Right cardiac atrium (tissue), 5 donors: ENCODE data around the gene TNRC18. TPM values are rescaled to one million over a fixed set of nuclear protein-coding genes. Genes with fewer than 3 reads are reported as not detected.

Experiments used
- ATAC-seq, 2 donors: fragments of 200-7000 bp; cut with Tn5 transposase; one replicate each; pipeline versions ENCODE4 v1.8.0 to v1.9.1; 2020; ENCODE audit warnings: moderate library complexity in 2 of 2, mild to moderate bottlenecking in 1 of 2
- DNase-seq, 3 donors: peaks; one replicate each; pipeline ENCODE4 v3.0.0-alpha.2; 2020
- H3K27ac ChIP-seq: one replicate; pipeline ENCODE4 v1.5.1; 2013; ENCODE audit warnings: mild to moderate bottlenecking, low read length, control low read depth, moderate library complexity
- H3K27me3 ChIP-seq: one replicate; pipeline ENCODE4 v1.6.1; 2013; ENCODE audit not compliant: control insufficient read depth, insufficient read depth
- H3K4me1 ChIP-seq: one replicate; pipeline ENCODE4 v1.6.1; 2013; ENCODE audit warnings: low read length; ENCODE audit not compliant: control insufficient read depth, insufficient read depth
- H3K4me3 ChIP-seq: one replicate; pipeline ENCODE4 v1.5.1; 2013; ENCODE audit warnings: low read length, control low read depth
- H3K9me3 ChIP-seq: one replicate; pipeline ENCODE4 v1.6.1; 2013; ENCODE audit warnings: low read length; ENCODE audit not compliant: control insufficient read depth
- WGBS: extraction: QIAGEN DNeasy Blood & Tissue Kit; methylation state at CpG from one replicate; pipeline ENCODE4 v1.1.7; 2013; 5-methylcytosine and 5-hydroxymethylcytosine counted together
- intact Hi-C, 4 donors: fragments of 100-400 bp; cut with DNase I; formaldehyde crosslinking; loops; one replicate each; pipeline versions ENCODE4 v1.11.0 to v1.14.0; 2022 to 2023
- polyA plus RNA-seq: library from polyadenylated mRNA; stranded (reverse); fragments of 200-250 nt; gene quantifications from one replicate; pipeline ENCODE4 v1.2.3, GENCODE V29; 2013
- total RNA-seq, 4 donors: library from RNA; stranded (reverse); fragmentation: NEBNext Ultra II Directional; extraction: Animal tissue kit (Norgen Biotek cat#: 25700); gene quantifications; one replicate each; pipeline ENCODE4 v1.2.1, GENCODE V29; 2021
- donor health status: healthy with polysubstance abuse.
- donor health status: DM: no; HTN: yes; CAD: no.
- donor health status: DM: no; HTN: no; CAD: no.
- donor health status: DM: no; HTN: yes; CAD: no; lungs with severe emphysema.
- donor health status: DM: yes; HTN: yes; CAD: no.

TNRC18 gene
- total and polyA plus RNA-seq, 5 donors: 33.1 to 46.6 (median 38.9) TPM

DNA sequence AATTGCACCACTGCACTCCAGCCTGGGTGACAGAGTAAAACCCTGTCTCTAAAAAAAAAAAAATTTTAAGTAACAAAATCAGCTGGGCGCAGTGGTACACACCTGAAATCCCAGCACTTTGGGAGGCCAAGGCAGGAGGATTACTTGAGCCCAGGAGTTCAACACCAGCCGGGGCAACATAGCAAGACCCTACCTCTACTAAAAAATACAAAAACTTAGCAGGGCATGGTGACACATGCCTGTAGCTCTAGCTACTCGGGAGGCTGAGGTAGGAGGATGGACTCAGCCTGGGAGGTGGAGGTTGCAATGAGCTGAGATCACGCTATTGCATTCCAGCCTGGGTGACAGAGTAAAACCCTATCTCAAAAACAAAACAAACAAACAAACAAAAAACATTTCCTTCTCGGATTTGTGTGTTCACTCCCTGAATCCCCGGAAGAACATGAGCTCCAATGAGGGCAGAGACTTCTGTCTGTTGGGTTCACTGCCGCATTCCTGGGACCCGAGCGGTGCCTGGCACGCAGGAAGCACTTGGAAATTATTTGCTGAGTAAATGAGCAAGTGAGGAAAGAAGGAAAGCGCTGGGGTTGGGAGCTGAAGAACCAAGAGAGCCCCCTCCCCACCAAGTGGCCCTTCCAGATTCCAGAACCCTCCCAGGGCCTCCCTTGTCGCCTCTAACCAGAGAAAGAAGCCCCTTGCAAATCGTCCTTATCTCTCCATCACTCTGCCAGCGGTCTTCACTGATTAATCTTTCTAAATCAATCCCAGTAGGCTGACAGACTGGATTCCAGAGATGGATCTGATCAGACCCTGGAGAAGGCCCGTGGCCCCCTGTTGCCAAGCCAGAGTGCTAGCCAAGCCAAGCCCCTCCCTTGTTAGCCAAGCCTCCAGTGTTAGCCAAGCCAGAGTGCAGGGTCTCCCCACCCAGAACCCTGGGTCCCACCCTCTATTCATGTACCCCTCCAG, 6.2 kb downstream of the TNRC18 start:
- Histone ChIP-seq H3K27ac (no peak overlapping the region), H3K4me3 (no peak overlapping the region), H3K9me3 (no peaks in the 10 kb centered on the region), H3K4me1 (peaks cover 5% of the 10 kb centered on the region), H3K27me3 (no peaks in the 10 kb centered on the region)
- 61% methylated on average over 15 of the region's 15 CpGs for WGBS
- no peak for DNase-seq
- ATAC-seq: no peak
- intact Hi-C loops: no loop called here

DNA sequence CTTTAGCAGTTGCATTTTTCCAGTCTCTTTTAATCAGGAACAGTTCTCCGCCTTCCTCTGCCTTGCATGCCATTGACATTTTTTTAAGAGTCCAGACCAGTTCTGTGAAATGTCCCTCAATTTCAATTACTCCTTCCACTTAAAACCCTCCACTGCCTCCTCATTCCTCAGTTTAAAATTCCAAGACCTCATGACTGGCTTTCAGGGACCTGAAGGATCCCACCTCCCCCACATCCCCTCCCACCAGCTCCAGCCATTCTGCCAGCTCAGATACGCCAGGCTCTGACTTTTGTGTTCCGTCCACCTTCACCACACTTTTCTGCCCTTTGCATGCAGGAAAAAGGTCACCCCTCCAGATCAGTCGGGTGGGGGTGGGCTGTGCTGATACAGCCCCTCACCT, 8.7 kb downstream of the TNRC18 start:
- Histone ChIP-seq H3K4me3 (no peak overlapping the region), H3K27ac (no peak overlapping the region), H3K9me3 (no peaks in the 10 kb centered on the region), H3K4me1 (peaks cover 5% of the 10 kb centered on the region), H3K27me3 (no peaks in the 10 kb centered on the region)
- intact Hi-C loops: no loop called here
- 78% methylated on average over 4 of the region's 4 CpGs for WGBS
- no peak for DNase-seq
- ATAC-seq: no peak

DNA sequence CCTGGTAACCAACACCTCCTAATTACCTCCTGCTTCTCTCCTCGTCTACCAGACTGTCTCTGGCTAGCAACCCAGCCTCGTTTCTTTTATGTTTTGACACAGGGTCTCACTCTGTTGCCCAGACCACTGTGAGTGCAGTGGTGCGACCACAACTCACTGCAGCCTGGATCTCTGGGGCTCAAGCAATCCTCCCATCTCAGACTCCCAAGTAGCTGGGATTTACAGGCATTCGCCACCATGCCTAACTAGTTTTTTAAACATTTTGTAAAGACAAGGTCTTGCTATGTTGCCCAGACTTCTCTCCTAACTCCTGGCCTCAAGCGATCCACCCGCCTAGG, 10.2 kb downstream of the TNRC18 start:
- Histone ChIP-seq H3K4me1 (no peaks in the 10 kb centered on the region), H3K4me3 (no peak overlapping the region)
- 71% methylated on average over 6 of the region's 6 CpGs for whole genome bisulfite sequencing

DNA sequence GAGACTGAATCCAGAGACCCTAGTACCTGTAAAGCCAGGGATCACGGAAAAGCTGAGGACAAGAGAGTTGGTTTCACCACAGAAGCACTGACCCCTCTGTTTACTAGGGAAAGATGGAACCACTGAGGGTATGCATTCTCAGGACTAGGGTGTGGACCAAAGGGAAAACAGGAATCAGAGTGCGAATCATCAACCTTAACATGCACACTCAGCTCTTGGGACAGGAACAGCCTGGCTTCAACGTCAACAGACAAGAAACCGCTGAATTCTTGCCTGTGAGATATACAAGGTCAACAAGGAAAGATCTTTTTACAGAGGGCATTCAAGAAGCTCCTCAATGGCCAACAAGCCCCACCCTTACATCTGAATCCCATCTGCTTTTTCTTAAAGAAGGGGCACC, 14.9 kb downstream of the TNRC18 start:
- WGBS: 77% methylated on average over 4 of the region's 4 CpGs
- DNase-seq: peak in 1 of 3 donors; percentile 20
- intact Hi-C loops: no loop called here
- H3K4me1 ChIP-seq: peaks cover 2% of the 10 kb centered on the region
- H3K27ac ChIP-seq: no peak overlapping the region
- no peaks in the 10 kb centered on the region for H3K27me3 ChIP-seq
- H3K9me3 ChIP-seq: no peaks in the 10 kb centered on the region
- no peak overlapping the region for H3K4me3 ChIP-seq
- peak in 1 of 2 donors; percentile 43 for ATAC-seq

More for the DNA sequence above, 10.2 kb downstream of the TNRC18 start:
- no peaks in the 10 kb centered on the region for H3K9me3 ChIP-seq
- H3K27ac ChIP-seq: no peak overlapping the region
- intact Hi-C loops: no loop called here
- ATAC-seq (no peak), DNase-seq (no peak)
- H3K27me3 ChIP-seq: no peaks in the 10 kb centered on the region

DNA sequence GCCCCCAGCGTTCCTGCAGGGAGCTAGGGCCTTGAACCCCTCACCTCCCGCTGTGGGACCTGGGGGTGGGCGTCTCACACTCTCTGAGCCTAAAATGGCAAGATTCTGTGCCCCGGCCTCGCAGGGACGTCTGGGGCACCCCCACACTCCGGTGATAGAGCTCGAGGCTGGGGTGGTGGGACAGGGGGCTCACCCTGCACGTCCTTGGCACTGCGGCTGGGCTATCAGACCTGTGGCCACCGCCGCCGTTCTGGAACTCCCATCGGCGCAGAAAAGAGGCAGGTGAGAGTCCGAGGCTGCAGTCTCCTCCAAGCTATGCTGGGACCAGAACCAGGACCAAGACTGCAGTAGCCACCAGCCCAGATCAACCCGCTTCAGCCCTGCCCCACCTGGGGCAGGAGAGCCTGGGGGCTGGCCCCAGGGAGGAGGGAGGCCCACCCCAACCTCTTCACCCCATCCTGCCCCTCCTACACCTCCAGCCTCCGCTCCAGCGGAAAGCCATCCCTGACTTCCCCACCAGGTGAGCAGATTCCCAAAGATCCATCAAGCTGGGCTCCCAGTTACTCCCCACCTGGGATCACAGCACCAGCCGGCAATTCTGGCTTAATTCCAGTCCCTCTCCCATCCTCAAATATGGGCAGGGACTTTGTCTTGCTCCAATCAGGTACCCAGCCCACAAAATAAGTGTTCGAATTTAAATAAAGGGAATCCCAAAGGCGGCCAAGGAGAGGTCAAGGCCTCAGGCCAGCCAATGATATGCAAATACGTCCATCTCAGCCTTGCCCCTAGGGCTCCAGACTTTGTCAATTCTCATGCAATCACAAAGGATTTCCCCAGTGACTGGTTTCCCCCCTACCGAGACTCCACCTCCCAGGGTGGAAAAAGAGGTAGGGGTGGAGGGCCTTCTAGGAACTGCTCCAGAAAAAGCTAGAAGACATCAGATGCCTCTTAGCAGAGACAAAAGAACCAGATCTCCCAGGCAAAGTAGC, 16.4 kb downstream of the TNRC18 start:
- 71% methylated on average over 24 of the region's 24 CpGs for WGBS
- intact Hi-C loops: no loop called here
- Histone ChIP-seq H3K4me3 (no peak overlapping the region), H3K27ac (no peak overlapping the region), H3K9me3 (no peaks in the 10 kb centered on the region), H3K27me3 (no peaks in the 10 kb centered on the region), H3K4me1 (peaks cover 2% of the 10 kb centered on the region)
- ATAC-seq: peak; percentile 50 to 54
- peak in 1 of 3 donors; percentile 47 for DNase-seq

DNA sequence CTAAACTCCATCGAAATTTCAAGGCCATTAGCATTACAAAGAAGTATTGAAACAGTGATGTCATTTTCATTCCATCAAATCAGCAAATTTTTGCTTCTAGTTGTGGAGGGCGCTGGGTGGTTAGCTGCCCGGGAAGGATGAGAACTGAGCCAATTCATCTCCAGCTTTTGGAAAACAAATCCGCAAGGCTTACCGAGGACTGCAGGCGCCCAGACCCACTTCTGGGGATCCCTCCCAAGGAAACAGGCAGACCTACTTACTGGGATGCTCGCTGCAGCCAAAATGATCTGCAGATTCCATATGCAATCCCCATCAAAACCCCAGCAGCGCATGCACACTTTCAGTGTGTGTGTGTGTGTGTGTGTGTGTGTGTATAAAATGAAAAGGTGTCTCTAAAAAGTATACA, 19.2 kb downstream of the TNRC18 start:
- H3K9me3 ChIP-seq: no peaks in the 10 kb centered on the region
- H3K4me3 ChIP-seq: no peak overlapping the region
- peaks cover 2% of the 10 kb centered on the region for H3K4me1 ChIP-seq
- WGBS: 65% methylated on average over 8 of the region's 8 CpGs
- no peaks in the 10 kb centered on the region for H3K27me3 ChIP-seq
- ATAC-seq: no peak
- DNase-seq: peak in 1 of 3 donors; percentile 29
- intact Hi-C loops: no loop called here
- H3K27ac ChIP-seq: no peak overlapping the region

DNA sequence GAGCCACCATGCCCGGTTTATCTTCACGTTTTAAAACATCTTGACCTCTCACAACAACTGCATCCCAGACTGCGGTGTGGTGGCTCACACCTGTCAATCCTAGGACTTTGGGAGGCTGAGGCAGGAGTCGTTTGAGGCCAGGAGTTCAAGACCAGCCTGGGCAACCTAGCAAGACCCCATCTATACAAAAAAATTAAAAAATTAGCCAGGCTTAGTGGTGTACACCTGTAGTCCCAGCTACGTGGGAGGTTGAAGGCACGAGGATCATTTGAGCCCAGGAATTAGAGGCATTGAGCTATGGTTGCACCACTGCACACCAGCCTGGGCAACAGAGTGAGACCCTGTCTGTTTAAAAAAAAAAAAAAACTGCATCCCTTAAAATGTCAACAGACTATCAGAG, 20.2 kb downstream of the TNRC18 start:
- Histone ChIP-seq H3K4me3 (no peak overlapping the region), H3K27ac (no peak overlapping the region), H3K4me1 (peaks cover 2% of the 10 kb centered on the region), H3K9me3 (no peaks in the 10 kb centered on the region), H3K27me3 (no peaks in the 10 kb centered on the region)
- no peak for ATAC-seq
- peak in 1 of 3 donors; percentile 12 for DNase-seq
- intact Hi-C loops: no loop called here
- WGBS: 91% methylated on average over 6 of the region's 6 CpGs

DNA sequence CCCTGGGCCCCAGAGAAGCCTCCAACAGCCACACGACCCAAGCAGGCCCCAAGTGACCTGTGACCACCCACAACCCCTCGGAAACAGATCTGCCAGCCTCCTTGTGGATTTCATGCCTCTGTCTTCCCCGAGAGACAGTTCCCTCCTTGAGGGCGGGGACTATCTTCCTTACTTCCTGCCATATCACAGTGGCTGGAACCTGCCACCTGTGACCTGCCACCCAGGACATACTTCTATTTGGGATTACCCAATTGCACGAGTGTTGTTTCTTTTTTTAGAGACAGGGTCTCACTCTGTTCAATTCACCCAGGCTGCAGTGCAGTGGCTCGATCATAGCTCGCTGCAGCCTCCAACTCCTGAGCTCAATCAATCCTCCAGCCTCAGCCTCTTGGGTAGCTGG, 25.9 kb downstream of the TNRC18 start:
- H3K27ac ChIP-seq: no peak overlapping the region
- intact Hi-C loops: no loop called here
- ATAC-seq (no peak), DNase-seq (no peak)
- no peaks in the 10 kb centered on the region for H3K9me3 ChIP-seq
- H3K4me3 ChIP-seq: no peak overlapping the region
- no peaks in the 10 kb centered on the region for H3K4me1 ChIP-seq
- 71% methylated on average over 7 of the region's 7 CpGs for WGBS
- no peaks in the 10 kb centered on the region for H3K27me3 ChIP-seq

DNA sequence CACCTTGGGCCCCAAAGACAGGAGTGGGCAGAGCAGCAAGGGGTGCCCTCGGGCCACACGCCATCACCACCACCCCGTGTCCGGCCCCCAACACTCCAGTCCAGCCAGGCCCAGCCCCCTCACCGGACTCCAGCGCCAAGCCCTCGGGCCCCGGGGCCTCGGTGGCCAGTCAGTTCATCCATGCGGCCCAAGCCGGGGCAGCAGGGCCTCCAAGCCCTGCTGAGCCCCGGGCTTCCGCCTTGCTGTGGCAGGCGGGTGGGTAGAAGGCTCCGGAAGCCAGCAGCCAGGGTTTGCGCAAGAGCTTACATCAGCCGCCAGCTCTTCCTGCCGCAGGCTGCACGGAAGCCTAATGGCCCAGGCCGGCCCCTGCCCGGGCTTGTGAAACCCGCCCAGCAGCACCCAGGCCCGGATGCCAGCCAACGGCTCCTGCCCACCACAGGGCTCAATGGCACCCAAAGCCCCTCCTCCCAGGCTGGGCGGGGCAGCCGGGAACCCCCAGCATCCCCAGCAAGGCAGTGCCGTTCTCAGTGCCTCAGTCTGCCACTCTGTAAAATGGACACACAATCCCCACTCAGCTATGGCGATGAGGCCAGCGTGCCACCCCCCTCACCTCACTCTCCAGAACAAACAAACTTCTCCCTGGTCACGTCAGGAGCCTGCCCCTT, 26.5 kb downstream of the TNRC18 start:
- Histone ChIP-seq H3K27me3 (no peaks in the 10 kb centered on the region), H3K4me3 (peak overlapping the region; percentile 21), H3K4me1 (no peaks in the 10 kb centered on the region), H3K9me3 (no peaks in the 10 kb centered on the region), H3K27ac (no peak overlapping the region)
- DNase-seq: peak; percentile 88 to 94 (median 94)
- intact Hi-C loops: no loop called here
- WGBS: 52% methylated on average over 30 of the region's 30 CpGs
- ATAC-seq: peak; percentile 89 to 91

DNA sequence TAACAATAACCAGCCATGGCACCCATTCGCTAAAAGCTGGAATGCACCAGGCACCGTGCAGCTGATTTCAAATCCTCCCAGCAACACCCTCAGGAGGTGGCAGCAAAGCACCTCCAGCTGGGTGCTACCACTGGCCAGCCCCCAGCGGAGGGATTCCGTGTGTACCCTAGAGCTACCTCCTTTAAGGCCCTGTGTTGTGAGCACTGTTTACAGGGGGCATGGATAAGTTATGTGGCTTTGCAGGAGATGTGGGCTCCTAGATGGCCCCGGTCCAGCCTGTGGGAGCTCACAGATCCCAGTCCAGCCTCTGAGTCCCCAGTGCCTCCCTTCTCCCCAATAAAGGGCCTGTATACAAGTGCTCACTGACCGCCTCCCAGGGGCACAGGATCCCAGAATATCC, 27.1 kb downstream of the TNRC18 start:
- DNase-seq: peak in 1 of 3 donors; percentile 67
- no peak overlapping the region for H3K27ac ChIP-seq
- 66% methylated on average over 6 of the region's 6 CpGs for WGBS
- intact Hi-C loops: no loop called here
- no peaks in the 10 kb centered on the region for H3K9me3 ChIP-seq
- no peaks in the 10 kb centered on the region for H3K27me3 ChIP-seq
- peak; percentile 40 to 41 for ATAC-seq
- H3K4me1 ChIP-seq: no peaks in the 10 kb centered on the region
- peak overlapping the region; percentile 21 for H3K4me3 ChIP-seq
